GM19455 (cell line): ENCODE results near the gene CYP11A1.

Source experiments
- ATAC-seq: cut with Tn5 transposase; IDR thresholded peaks from one replicate; pipeline ENCODE4 v1.9.1; 2021; ENCODE audit not compliant: unreplicated experiment

Gene CYP11A1

DNA sequence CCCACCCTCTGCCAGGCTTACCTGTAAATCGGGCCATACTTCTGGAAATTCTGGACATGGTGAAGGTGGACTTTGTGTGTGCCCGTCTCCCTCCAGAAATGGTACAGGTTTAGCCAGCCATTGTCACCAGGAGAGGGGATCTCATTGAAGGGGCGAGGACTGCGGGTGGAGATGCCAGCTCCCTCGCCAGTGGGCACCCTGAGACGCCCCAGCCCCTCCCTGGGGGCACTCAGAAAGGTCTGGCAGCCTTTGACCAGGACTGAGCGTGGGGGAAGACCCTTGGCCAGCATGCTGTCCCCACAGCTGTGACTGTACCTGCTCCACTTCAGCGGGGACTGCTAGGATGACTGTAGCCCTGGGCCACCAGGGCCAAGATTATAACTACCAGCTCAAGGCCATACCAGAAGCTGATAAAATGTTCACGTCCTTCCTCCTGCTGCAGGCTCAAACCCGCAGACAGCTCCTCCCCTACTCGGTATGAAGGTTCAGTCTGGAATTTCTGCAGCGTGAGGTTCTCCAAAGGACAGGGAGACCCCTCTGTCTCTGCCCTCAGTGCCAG lies at the start of gene CYP11A1:
Gene CYP11A1 (minus strand): TSS at position 351 of the 559 bp plus-strand sequence. CDS start 61 bp downstream, at position 290.
- ATAC-seq, result no peak

- ATAC-seq, result no peak
Observed at GRCh38 chr15:74417225-74417624, 49.8 kb upstream of the CYP11A1 start.

GRCh38 chr15:74415966-74416916 lies 48.8 kb upstream of the CYP11A1 start:
- ATAC-seq, result no peak

- ATAC-seq, result no peak
Observed at GRCh38 chr15:74414603-74415338, 47.3 kb upstream of the CYP11A1 start.

- no peak for ATAC-seq
Observed at GRCh38 chr15:74414081-74414580, 46.7 kb upstream of the CYP11A1 start.

GRCh38 chr15:74413350-74414080 lies 46.1 kb upstream of the CYP11A1 start:
- no peak for ATAC-seq

DNA sequence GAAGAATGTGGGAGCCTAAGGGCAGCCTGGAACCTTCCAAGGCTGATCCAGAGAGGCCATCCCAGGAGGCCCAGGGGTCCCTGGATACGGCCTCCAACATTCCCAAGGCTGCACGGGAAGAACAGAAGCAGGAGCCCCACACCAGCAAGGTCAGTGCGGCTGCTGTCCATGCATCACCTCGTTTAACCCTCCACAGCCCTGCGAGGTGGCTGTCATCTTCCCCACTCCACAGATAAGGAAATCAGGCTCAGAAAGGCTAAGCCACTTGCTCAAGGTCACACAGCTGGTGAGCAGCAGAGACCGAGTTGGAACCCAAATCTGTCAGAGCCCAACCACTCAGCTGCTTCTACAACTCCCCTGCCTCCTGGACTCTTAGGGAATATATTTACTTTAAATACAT lies 44.7 kb upstream of the CYP11A1 start:
- ATAC-seq, result no peak

DNA sequence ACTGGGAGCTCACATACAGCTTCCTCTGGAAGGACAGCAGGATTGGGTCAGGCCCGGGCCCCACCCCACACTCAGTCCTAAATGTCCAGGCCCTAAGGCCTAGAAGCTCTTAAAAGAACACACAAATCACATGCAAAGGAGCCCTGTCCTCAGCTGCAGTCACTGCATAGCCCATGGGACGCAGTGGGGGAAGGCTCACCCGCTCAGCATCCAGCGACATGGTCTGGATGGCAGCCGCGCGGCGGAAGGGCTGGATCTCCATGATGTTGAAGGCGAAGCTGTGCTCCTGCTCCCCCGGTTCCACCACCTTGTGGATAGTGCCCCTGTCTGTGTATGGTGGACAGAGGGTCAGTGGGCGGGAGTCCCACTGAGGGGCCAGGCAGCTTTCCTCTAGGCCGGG lies 44.2 kb upstream of the CYP11A1 start:
- no peak for ATAC-seq

DNA sequence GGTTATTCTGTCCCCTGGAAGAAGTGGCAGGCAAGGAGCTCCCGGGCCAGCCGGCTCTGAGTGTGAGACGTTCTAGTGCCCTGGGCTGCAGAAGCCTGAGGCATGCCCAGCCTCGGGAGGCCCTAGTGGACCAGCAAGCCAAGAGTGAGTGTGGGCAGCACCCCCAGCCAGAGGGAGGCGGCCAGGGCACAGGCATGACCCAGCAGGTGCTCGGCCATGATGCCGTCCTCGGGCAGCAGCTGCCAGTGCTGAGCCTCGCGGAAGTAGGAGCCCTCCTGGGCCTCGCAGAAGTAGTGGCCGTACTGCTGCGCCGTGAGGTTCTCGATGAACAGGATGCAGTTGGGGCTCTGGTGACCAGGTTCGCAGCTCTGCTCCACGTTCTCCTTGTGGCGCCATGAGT lies 43.1 kb upstream of the CYP11A1 start:
- no peak for ATAC-seq

DNA sequence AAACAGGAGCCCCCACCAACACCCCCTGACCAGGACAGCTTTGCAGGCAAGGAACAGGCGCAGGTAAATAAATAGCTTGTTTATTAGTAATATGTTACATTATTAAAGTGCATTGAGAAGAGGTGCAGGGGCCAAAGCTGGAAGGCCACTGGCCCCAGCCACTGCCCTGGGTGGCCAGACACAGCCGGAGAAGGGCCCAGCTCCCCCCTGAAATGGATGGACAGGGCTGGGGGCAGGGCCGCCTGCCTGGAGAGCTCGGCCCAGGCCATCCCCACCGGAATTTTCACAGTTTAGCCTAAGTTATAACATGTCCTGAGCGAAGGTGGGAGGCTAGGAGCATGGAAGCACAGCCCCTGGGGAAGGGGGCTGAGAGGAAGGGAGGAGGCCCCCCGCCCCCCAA lies 41.8 kb upstream of the CYP11A1 start:
- ATAC-seq, result no peak

DNA sequence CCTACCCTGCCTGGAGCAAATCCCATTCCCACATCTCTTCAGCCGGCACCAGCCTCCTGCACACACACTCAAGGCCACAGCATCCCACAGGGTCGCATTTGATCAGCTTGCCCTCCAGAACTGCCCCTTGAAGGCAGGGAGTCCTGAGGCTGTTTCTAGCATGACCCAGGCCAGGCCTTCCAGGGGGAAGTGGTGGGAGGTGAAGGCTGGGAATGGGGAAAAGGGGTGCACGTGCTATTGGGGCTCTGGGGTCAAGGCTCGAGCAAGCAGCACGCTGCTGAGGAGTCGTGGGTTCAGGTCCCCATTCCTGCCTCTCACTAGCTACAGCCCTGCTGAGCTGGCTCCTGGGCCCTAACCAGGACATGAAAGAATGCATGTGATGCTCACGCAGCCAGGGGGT lies 41.4 kb upstream of the CYP11A1 start:
- no peak for ATAC-seq

DNA sequence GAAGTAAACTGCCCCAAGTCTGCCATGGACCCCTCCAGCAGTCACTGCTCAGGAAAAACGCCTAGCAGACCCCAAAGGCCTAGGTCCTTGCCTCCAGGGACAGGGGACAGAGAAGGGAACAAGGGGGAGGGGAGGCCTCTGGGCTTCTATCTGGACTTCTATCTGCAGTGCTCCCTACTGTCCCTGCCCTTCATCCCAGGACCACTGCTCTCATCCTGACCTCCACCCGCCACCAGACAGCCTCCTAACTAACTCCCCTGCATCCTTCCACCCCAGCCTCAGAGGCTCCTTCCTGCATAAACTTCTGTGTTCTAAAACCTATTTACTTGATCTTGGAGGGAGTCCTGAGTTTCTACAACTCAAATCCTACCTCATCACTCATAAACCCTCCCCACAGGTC lies 40.9 kb upstream of the CYP11A1 start:
- ATAC-seq, result no peak

DNA sequence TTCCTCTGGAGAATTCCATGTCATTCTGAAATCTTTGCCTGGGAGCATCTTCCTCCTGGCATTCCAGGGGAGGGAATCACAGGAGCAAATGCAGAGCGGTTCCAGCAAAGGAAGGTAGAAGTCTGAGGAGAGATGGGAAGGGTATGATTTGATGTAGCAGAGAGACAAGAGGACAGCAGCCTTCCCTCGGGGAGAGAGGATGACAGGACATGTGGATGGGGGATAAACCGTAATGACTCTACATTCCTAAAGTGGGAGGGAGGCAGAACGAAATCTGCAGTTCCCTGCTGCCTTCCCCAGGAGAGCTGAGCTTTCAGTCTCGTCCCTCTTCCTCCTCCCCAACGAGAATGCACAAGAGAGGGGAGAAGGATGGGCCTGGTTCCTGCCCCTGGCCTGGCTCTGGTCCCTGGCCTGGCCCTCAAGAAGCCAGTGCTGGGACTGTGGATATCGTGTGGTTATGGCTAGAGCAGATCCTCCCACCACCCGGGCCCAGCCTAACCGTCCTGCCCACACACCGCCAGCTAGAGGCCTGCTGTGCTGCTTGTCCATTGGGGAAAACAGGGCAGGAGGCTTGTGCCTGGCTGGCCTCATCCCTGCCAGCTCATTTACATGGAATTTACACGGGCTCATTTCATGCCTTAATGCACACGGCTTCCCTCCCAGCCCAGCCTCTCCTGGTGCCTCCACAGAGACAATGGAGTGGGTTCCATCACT lies 39.7 kb upstream of the CYP11A1 start:
- ATAC-seq, result no peak

DNA sequence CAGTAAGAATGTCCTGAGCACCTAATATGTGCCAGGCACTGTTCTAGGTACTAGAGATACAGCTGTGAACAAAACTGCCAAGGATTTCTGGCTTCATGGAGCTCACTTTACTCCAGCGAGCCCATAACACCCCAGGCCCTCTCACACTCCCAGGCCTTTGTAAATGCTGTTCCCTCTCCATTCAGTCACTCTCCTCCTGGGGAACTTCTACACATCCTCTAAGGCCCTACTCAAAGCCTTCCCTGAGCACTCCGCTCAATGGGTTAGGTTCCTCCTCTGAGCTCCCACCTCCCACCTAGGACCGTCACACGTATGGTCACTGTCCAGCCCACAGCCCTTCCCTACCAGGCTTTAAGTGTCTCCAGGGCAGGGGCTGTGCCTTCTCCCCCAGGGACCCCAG lies 39.1 kb upstream of the CYP11A1 start:
- no peak for ATAC-seq

DNA sequence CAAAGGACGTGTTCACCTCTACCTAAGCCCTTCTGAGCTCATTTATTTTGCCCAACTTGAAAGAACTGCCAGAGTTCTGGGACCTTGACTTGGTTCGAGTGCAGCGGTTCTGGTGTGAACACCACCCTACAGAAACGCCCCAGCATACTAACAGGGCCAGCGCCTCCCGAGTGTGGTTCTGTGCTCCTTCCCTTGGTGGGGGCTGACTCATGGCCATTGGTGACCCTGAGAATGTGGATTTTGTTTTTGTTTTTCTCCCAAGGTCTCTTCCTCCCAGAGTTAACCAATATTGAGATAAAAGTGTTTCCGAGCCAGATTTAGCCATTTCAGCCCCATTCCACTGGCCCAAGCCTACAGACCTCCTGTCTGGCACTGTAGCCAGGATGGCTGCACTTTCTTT lies 38.4 kb upstream of the CYP11A1 start:
- no peak for ATAC-seq

- ATAC-seq, result no peak
Observed at GRCh38 chr15:74403991-74404563, 36.6 kb upstream of the CYP11A1 start.

- no peak for ATAC-seq
Observed at GRCh38 chr15:74403588-74403919, 36.1 kb upstream of the CYP11A1 start.

- no peak for ATAC-seq
Observed at GRCh38 chr15:74402873-74403587, 35.6 kb upstream of the CYP11A1 start.

- no peak for ATAC-seq
Observed at GRCh38 chr15:74402337-74402841, 34.9 kb upstream of the CYP11A1 start.
